D721Med (cell line): ENCODE results near the gene ENTPD2.

ENCODE experiments used
- DNase-seq: peaks from one replicate; pipeline ENCODE4 v3.0.0; 2011; ENCODE audit warnings: low spot score; ENCODE audit not compliant: insufficient read length
- FAIRE-seq: peaks from 2 replicates; lab custom pipeline; 2011; peaks lifted over from hg19 to GRCh38; lab: Jason Lieb, UNC
- TF ChIP-seq, protein P1 (sequence below): IDR thresholded peaks from 2 replicates; pipeline ENCODE4 v1.5.1; 2012; ENCODE audit warnings: mild to moderate bottlenecking, control low read depth; ENCODE audit not compliant: insufficient read depth; ENCODE audit errors: missing control alignments

The ENTPD2 gene

DNA sequence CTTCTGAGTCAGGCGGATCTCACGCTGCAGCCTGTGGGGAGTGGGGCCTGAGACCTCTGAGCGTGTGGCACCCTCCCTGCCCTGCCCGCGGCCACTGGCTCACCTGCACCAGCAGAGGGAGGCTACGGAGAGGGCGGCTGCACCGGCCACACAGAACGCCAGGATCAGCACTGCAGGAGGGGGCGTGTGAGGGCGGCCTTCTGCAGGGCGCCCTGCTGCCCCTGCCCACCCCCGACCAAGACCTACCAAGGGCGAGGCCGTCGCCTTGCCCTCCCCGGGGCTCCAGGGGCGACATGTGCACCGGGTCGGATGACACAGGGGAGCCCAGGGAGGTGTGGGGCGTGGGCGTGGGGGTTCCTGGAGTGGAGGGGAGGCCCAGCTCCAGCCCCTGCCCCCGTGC lies 13.3 kb downstream of the ENTPD2 start:
- DNase-seq, result no peak
- TF ChIP-seq, protein P1, sequence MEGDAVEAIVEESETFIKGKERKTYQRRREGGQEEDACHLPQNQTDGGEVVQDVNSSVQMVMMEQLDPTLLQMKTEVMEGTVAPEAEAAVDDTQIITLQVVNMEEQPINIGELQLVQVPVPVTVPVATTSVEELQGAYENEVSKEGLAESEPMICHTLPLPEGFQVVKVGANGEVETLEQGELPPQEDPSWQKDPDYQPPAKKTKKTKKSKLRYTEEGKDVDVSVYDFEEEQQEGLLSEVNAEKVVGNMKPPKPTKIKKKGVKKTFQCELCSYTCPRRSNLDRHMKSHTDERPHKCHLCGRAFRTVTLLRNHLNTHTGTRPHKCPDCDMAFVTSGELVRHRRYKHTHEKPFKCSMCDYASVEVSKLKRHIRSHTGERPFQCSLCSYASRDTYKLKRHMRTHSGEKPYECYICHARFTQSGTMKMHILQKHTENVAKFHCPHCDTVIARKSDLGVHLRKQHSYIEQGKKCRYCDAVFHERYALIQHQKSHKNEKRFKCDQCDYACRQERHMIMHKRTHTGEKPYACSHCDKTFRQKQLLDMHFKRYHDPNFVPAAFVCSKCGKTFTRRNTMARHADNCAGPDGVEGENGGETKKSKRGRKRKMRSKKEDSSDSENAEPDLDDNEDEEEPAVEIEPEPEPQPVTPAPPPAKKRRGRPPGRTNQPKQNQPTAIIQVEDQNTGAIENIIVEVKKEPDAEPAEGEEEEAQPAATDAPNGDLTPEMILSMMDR, result no peak
- FAIRE-seq, result no peak

DNA sequence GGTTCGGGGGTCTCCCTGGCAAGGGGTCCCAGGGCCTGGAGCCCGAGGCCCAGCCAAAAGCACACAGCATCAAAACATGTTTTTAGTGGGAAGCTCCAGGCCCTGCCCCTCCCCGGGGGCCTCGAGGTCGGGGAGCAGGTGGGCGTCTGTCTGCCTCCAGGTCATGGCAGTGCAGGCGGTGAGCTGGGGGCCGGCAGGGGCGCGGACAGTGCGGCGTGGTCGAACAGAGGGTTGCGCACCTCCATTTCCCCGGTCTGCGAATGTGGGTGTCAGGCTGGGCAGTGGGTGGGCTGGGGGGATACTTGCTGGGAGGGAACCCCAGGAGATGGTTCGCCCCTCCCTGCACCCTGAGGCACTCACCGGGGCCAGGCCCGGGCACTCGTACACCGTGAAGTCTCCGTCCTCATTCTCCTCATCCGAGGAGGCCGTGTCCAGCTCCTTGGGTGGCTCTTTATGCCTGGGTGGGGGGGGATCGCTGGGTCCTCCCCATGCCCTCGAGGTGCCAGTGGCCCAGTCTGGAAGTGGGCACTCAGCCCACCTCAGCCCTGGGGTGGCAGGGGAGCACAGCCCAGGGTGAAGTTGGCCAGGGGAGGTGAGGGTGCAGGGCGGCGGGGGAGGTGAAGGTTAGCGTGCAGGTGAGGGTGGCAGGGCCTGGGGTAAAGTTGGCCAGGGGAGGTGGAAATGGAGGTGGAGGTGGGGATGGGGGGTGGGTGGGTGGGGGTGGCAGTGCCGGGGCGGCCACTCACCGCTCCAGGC lies 14.1 kb downstream of the ENTPD2 start:
- TF ChIP-seq, protein P1, result no peak
- no peak for DNase-seq

DNA sequence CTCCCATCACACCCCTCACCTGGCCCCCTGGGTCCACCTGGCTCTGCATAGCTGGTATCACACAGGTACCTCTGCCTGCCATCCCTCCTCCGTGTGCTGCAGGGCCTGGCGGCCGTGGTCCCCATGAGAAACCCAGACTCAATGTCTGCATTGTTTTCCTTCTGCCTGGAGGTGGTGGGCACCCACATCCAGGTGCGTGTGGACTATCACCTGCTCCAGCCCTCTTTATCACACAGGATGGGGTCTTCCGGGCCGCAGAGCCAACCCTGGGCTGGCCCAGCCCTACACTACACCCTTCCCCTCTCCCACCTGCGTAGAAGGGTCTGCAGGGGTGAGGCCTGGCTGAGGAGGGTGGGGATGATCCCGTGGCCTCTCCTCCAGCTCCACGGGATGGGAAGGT lies 14.9 kb downstream of the ENTPD2 start:
- TF ChIP-seq, protein P1, result no peak
- FAIRE-seq (no peak), DNase-seq (no peak)

More for the DNA sequence above, 14.1 kb downstream of the ENTPD2 start:
- no peak for FAIRE-seq

DNA sequence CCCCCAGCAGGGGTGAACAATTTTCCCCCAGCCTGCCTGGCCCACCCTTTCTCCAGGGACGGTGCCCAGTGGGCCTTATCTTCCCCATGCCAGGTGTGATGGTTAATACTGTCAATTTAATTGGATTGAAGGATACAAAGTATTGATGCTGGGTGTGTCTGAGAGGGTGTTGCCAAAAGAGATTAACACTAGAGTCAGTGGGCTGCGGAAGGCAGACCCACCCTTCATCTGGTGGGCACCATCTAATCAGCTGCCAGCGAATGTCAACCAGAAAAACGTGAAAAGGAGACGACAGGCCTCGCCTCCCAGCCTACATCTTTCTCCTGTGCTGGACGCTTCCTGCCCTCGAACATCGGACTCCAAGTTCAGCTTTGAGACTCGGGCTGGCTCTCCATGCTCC lies 16.4 kb downstream of the ENTPD2 start:
- DNase-seq (no peak), FAIRE-seq (no peak)
- TF ChIP-seq, protein P1, result no peak

DNA sequence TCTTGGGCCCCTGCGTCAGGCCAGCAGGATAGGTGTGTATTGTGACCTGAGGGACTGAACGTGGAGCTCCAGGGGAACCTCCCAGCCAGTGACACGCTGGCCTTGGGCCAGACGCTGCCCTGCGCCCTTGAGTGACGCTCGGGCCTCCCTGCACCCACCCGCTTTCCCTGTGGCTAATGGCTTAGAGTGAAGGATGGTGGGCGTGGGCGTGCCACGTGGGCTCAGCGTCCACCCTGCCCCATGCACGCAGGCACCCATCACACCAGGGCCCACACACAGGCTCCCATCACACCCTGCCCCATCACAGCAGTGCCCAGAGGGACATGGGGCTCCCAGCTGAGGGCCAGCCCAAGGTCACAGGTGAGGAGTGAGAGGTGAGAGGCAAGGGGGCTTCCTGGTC lies 16.8 kb downstream of the ENTPD2 start:
- FAIRE-seq (no peak), DNase-seq (no peak)
- TF ChIP-seq, protein P1, result no peak

DNA sequence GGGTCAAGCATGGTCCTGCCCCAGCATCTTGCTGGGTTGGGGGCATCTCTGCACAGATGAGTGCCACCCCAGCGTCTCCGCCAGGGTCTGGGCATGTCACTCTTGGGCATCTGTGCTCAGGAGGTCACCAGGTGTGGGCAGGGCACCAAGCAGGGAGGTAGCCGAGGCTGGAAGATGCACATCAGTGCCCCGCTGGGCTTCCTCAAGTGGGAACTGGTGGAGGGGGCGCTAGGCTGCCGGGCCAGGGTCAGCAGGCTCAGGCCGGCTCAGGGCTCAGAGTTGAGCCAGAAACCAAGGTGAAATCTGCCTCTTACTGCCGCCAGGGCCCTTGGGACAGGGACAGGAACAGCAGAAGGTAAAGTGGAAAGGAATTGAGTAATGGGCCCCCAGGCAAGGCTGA lies 17.9 kb downstream of the ENTPD2 start:
- no peak for FAIRE-seq
- no peak for DNase-seq
- TF ChIP-seq, protein P1, result no peak

DNA sequence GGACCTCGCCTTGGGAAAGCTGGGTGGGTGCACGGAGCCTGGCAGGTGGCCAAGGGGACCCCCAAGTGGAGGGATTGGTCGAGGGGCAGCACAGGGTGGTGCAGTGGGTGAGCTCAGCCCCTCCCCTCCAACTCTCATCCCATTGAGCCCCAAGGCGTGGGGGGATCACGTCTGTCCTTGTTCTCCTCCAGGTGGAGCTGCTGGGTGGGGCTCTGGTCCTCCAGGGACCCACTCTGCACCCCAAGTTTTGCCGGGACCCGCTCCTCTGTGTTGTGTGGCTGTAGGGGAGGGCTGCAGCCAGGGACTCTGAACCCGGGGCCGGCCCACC lies 18.4 kb downstream of the ENTPD2 start:
- TF ChIP-seq, protein P1, result no peak
- FAIRE-seq (no peak), DNase-seq (no peak)
